Neural cell (in vitro differentiated cells): ENCODE data around the gene BTD. TPM values are rescaled to one million over a fixed set of nuclear protein-coding genes. Genes with fewer than 3 reads are reported as not detected.

Experiments
- H2AFZ ChIP-seq: fragments of 200-600, 300-800 bp; sonication (generic), shearing (Covaris generic); 2 replicates; pipeline ENCODE4 v1.6.0; 2014; ENCODE audit warnings: low read depth, mild to moderate bottlenecking, antibody characterized with exemption, low read length, moderate library complexity
- H3F3A ChIP-seq: fragments of 200-600 bp; shearing (Covaris generic); 2 replicates; pipeline ENCODE4 v1.6.1; 2016; ENCODE audit warnings: mild to moderate bottlenecking, moderate library complexity, mixed read lengths, antibody characterized with exemption, low read length; ENCODE audit not compliant: insufficient read depth, poor library complexity, severe bottlenecking
- H3K27ac ChIP-seq: fragments of 200-600, 300-800 bp; sonication (generic), shearing (Covaris generic); 2 replicates; pipeline ENCODE4 v1.5.1; 2014; ENCODE audit warnings: mild to moderate bottlenecking, low read length, moderate library complexity
- H3K27me3 ChIP-seq: fragments of 300-800, 200-600 bp; sonication (generic), shearing (Covaris generic); 2 replicates; pipeline ENCODE4 v1.6.0; 2014; ENCODE audit warnings: mild to moderate bottlenecking, low read depth, low read length, moderate library complexity; ENCODE audit not compliant: insufficient read depth
- H3K36me3 ChIP-seq: fragments of 300-800, 200-600 bp; sonication (generic), shearing (Covaris generic); 2 replicates; pipeline ENCODE4 v1.5.1; 2014; ENCODE audit warnings: mild to moderate bottlenecking, antibody characterized with exemption, low read length, moderate library complexity; ENCODE audit not compliant: insufficient read depth
- H3K4me2 ChIP-seq: fragments of 300-800, 200-600 bp; sonication (generic), shearing (Covaris generic); 2 replicates; pipeline ENCODE4 v1.6.0; 2014; ENCODE audit warnings: mild to moderate bottlenecking, low read length
- H3K4me3 ChIP-seq: fragments of 300-800, 200-600 bp; sonication (generic), shearing (Covaris generic); 2 replicates; pipeline ENCODE4 v1.5.1; 2014; ENCODE audit warnings: mild to moderate bottlenecking, low read length, moderate library complexity
- H3K79me2 ChIP-seq: fragments of 200-600 bp; shearing (Covaris generic); replicated peaks from 2 replicates; pipeline ENCODE4 v1.6.0; 2014; ENCODE audit warnings: mild to moderate bottlenecking, low read length, moderate library complexity; ENCODE audit not compliant: insufficient read depth
- H3K9ac ChIP-seq: fragments of 300-800, 200-600 bp; sonication (generic), shearing (Covaris generic); 2 replicates; pipeline ENCODE4 v1.6.1; 2016; ENCODE audit warnings: mild to moderate bottlenecking, low read length, mixed read lengths
- H3K9me2 ChIP-seq: fragments of 200-600 bp; shearing (Covaris generic); 2 replicates; pipeline ENCODE4 v1.6.1; 2016; ENCODE audit warnings: mild to moderate bottlenecking, low read length, mixed read lengths; ENCODE audit not compliant: insufficient read depth
- H3K9me3 ChIP-seq: fragments of 200-600, 300-800 bp; sonication (generic), shearing (Covaris generic); 2 replicates; pipeline ENCODE4 v1.6.1; 2016; ENCODE audit warnings: mild to moderate bottlenecking, mixed run types, low read length, moderate library complexity, mixed read lengths
- H4K20me1 ChIP-seq: fragments of 200-600 bp; shearing (Covaris generic); 2 replicates; pipeline ENCODE4 v1.6.1; 2016; ENCODE audit warnings: mild to moderate bottlenecking, mixed run types; ENCODE audit not compliant: insufficient read depth
- EP300 ChIP-seq: fragments of 450-650 bp; conservative IDR thresholded peaks from 2 replicates; pipeline ENCODE4 v1.6.1; 2014; ENCODE audit warnings: antibody characterized with exemption, mild to moderate bottlenecking, moderate library complexity; ENCODE audit not compliant: poor library complexity, severe bottlenecking
- EZH2 ChIP-seq: fragments of 200-600, 300-800 bp; shearing (Covaris generic), sonication (generic); IDR thresholded peaks from 2 replicates; pipeline ENCODE4 v1.6.1; 2014; ENCODE audit warnings: antibody characterized with exemption, low read length, borderline replicate concordance, mild to moderate bottlenecking; ENCODE audit not compliant: insufficient read depth, poor library complexity, severe bottlenecking
- MXI1 ChIP-seq: fragments of 450-650 bp; conservative IDR thresholded peaks from 2 replicates; pipeline ENCODE4 v1.6.1; 2014; ENCODE audit warnings: antibody characterized with exemption, mild to moderate bottlenecking; ENCODE audit not compliant: poor library complexity, severe bottlenecking
- POLR2AphosphoS5 ChIP-seq: IDR thresholded peaks from 2 replicates; pipeline ENCODE4 v1.6.1; 2012
- RAD21 ChIP-seq: fragments of 450-650 bp; conservative IDR thresholded peaks from 2 replicates; pipeline ENCODE4 v1.6.1; 2014; ENCODE audit warnings: antibody characterized with exemption, mild to moderate bottlenecking, moderate library complexity
- SMC3 ChIP-seq: fragments of 450-650 bp; conservative IDR thresholded peaks from 2 replicates; pipeline ENCODE4 v1.6.1; 2014; ENCODE audit warnings: antibody characterized with exemption, mild to moderate bottlenecking, moderate library complexity; ENCODE audit not compliant: poor library complexity
- TAF1 ChIP-seq: IDR thresholded peaks from 2 replicates; pipeline ENCODE4 v1.6.1; 2012; ENCODE audit warnings: low read depth
- polyA plus RNA-seq: library from polyadenylated mRNA; depleted of rRNA; stranded (reverse); fragments of >200 nt; gene quantifications from 2 replicates; pipeline ENCODE4 v1.2.3, GENCODE V29; 2014
- TF ChIP-seq, protein P1 (sequence below): IDR thresholded peaks from 2 replicates; pipeline ENCODE4 v1.6.1; 2012; ENCODE audit warnings: borderline replicate concordance
- TF ChIP-seq, protein P2 (sequence below): fragments of 450-650 bp; IDR thresholded peaks from 2 replicates; pipeline ENCODE4 v1.5.1; 2014; ENCODE audit warnings: antibody characterized with exemption, mild to moderate bottlenecking, moderate library complexity; ENCODE audit not compliant: poor library complexity, severe bottlenecking

BTD gene
- polyA plus RNA-seq, 1 donor from 2014 or later, result 4.6 TPM

GRCh38 chr3:15579051-15579450 lies 22.5 kb upstream of the BTD start:
- no peak overlapping the region for H3K9ac ChIP-seq
- H2AFZ ChIP-seq, result no peak overlapping the region
- H3K4me3 ChIP-seq, result no peak overlapping the region
- no peaks in the 10 kb centered on the region for H3F3A ChIP-seq
- H3K27me3 ChIP-seq, result no peaks in the 10 kb centered on the region
- H3K9me2 ChIP-seq, result no peaks in the 10 kb centered on the region
- TF ChIP-seq POLR2AphosphoS5 (no peak), EZH2 (no peak), RAD21 (no peak), SMC3 (no peak), MXI1 (no peak), TAF1 (no peak), EP300 (no peak)
- TF ChIP-seq, protein P1, sequence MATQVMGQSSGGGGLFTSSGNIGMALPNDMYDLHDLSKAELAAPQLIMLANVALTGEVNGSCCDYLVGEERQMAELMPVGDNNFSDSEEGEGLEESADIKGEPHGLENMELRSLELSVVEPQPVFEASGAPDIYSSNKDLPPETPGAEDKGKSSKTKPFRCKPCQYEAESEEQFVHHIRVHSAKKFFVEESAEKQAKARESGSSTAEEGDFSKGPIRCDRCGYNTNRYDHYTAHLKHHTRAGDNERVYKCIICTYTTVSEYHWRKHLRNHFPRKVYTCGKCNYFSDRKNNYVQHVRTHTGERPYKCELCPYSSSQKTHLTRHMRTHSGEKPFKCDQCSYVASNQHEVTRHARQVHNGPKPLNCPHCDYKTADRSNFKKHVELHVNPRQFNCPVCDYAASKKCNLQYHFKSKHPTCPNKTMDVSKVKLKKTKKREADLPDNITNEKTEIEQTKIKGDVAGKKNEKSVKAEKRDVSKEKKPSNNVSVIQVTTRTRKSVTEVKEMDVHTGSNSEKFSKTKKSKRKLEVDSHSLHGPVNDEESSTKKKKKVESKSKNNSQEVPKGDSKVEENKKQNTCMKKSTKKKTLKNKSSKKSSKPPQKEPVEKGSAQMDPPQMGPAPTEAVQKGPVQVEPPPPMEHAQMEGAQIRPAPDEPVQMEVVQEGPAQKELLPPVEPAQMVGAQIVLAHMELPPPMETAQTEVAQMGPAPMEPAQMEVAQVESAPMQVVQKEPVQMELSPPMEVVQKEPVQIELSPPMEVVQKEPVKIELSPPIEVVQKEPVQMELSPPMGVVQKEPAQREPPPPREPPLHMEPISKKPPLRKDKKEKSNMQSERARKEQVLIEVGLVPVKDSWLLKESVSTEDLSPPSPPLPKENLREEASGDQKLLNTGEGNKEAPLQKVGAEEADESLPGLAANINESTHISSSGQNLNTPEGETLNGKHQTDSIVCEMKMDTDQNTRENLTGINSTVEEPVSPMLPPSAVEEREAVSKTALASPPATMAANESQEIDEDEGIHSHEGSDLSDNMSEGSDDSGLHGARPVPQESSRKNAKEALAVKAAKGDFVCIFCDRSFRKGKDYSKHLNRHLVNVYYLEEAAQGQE, result no peak
- TF ChIP-seq, protein P2, sequence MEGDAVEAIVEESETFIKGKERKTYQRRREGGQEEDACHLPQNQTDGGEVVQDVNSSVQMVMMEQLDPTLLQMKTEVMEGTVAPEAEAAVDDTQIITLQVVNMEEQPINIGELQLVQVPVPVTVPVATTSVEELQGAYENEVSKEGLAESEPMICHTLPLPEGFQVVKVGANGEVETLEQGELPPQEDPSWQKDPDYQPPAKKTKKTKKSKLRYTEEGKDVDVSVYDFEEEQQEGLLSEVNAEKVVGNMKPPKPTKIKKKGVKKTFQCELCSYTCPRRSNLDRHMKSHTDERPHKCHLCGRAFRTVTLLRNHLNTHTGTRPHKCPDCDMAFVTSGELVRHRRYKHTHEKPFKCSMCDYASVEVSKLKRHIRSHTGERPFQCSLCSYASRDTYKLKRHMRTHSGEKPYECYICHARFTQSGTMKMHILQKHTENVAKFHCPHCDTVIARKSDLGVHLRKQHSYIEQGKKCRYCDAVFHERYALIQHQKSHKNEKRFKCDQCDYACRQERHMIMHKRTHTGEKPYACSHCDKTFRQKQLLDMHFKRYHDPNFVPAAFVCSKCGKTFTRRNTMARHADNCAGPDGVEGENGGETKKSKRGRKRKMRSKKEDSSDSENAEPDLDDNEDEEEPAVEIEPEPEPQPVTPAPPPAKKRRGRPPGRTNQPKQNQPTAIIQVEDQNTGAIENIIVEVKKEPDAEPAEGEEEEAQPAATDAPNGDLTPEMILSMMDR, result no peak
- no peaks in the 10 kb centered on the region for H3K79me2 ChIP-seq
- peaks cover 4% of the 10 kb centered on the region for H3K36me3 ChIP-seq
- H3K9me3 ChIP-seq, result no peaks in the 10 kb centered on the region
- no peak overlapping the region for H3K4me2 ChIP-seq
- H4K20me1 ChIP-seq, result no peaks in the 10 kb centered on the region
- no peak overlapping the region for H3K27ac ChIP-seq

DNA sequence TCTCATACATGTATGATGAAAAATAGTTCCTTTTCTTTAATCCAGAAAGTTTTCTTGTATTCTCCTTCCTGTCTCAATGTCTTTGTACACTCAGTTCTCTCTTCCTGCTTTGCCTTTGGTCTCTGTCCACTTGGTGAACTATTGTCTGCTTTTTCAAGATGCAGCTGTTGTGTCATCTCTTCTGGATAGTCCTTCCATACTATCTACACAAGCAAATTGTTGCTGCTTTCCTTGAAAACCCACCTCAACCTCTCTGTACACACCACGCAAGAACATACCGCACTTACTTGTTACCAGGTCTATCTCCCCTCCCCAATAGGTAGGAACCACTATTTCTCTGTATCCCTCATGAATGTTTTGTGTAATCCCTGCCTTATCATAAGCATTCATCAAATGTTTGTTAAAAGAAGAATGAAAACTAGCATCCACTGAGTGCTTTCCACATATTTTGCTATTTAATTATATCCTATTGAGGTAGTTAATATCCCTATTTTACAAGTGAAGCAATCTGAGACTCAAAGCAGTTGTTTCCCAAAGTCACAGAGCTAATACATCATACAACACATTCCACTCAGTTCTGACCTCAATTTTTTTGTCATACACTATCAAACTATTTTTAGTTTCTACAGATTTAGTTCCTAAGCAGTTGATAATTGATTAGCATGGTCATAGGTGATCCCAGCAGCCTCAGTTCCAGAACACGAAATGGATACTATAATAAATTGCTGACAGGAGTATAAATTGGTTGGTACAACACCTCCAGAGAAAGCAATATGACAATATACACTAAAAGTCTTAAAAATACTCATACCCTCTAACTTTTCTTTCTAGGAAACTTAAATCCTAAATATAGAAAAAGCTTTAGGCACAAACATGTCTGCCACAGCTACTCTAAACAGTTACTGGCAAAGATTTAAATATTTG lies 19.8 kb upstream of the BTD start:
- Histone ChIP-seq H3K79me2 (no peaks in the 10 kb centered on the region), H3K9ac (no peak overlapping the region)

More for the DNA sequence above, 19.8 kb upstream of the BTD start:
- no peak overlapping the region for H2AFZ ChIP-seq
- H4K20me1 ChIP-seq, result no peaks in the 10 kb centered on the region
- H3K4me2 ChIP-seq, result no peak overlapping the region
- no peak overlapping the region for H3K27ac ChIP-seq
- no peaks in the 10 kb centered on the region for H3F3A ChIP-seq
- peaks cover 11% of the 10 kb centered on the region for H3K36me3 ChIP-seq
- H3K4me3 ChIP-seq, result no peak overlapping the region
- H3K27me3 ChIP-seq, result no peaks in the 10 kb centered on the region
- no peak for TF ChIP-seq MXI1
- TF ChIP-seq, protein P1, result no peak
- no peak for TF ChIP-seq EP300
- no peak for TF ChIP-seq POLR2AphosphoS5
- TF ChIP-seq RAD21, result no peak
- TF ChIP-seq TAF1, result no peak
- no peak for TF ChIP-seq EZH2
- no peak for TF ChIP-seq SMC3
- TF ChIP-seq, protein P2, result no peak
- H3K9me2 ChIP-seq, result no peaks in the 10 kb centered on the region
- no peaks in the 10 kb centered on the region for H3K9me3 ChIP-seq
